WTC11 (cell line): ENCODE measurements around the gene DENND4B.

Source experiments
- CTCF ChIP-seq: fragments of 200-600 bp; IDR thresholded peaks from 2 replicates; pipeline ENCODE4 v1.8.0; 2022; ENCODE audit warnings: antibody characterized with exemption
- HMGXB4 ChIP-seq: sonication (generic); formaldehyde crosslinking; IDR thresholded peaks from 2 replicates; pipeline ENCODE4 v1.8.1; 2023; ENCODE audit warnings: mild to moderate bottlenecking, moderate library complexity, missing genetic modification reagents
- JUN ChIP-seq: sonication (generic); formaldehyde crosslinking; IDR thresholded peaks from 2 replicates; pipeline ENCODE4 v1.8.0; 2023; ENCODE audit warnings: mild to moderate bottlenecking, missing genetic modification reagents
- KAT7 ChIP-seq: sonication (generic); formaldehyde crosslinking; IDR thresholded peaks from 2 replicates; pipeline ENCODE4 v1.8.1; 2023; ENCODE audit warnings: missing genetic modification reagents, mild to moderate bottlenecking, borderline replicate concordance
- NFE2L1 ChIP-seq: sonication (generic); formaldehyde crosslinking; IDR thresholded peaks from 2 replicates; pipeline ENCODE4 v1.8.1; 2023; ENCODE audit warnings: missing genetic modification reagents
- NR2C2 ChIP-seq: sonication (generic); formaldehyde crosslinking; IDR thresholded peaks from 2 replicates; pipeline ENCODE4 v1.8.0; 2022; ENCODE audit warnings: mild to moderate bottlenecking, missing genetic modification reagents
- PRDM15 ChIP-seq: sonication (generic); formaldehyde crosslinking; IDR thresholded peaks from 2 replicates; pipeline ENCODE4 v1.8.0; 2022; ENCODE audit warnings: missing genetic modification reagents
- RELA ChIP-seq: sonication (generic); formaldehyde crosslinking; IDR thresholded peaks from 2 replicates; pipeline ENCODE4 v1.8.1; 2022; ENCODE audit warnings: missing genetic modification reagents, mild to moderate bottlenecking, borderline replicate concordance
- TP53 ChIP-seq: sonication (generic); formaldehyde crosslinking; IDR thresholded peaks from 2 replicates; pipeline ENCODE4 v1.8.1; 2023; ENCODE audit warnings: mild to moderate bottlenecking, missing genetic modification reagents
- ZNF281 ChIP-seq: sonication (generic); formaldehyde crosslinking; IDR thresholded peaks from 2 replicates; pipeline ENCODE4 v1.8.0; 2023; ENCODE audit warnings: mild to moderate bottlenecking, missing genetic modification reagents
- TF ChIP-seq, protein P1 (sequence below): sonication (generic); formaldehyde crosslinking; IDR thresholded peaks from 2 replicates; pipeline ENCODE4 v1.8.0; 2022; ENCODE audit warnings: mild to moderate bottlenecking, missing genetic modification reagents
- TF ChIP-seq, protein P2 (sequence below): sonication (generic); formaldehyde crosslinking; IDR thresholded peaks from 2 replicates; pipeline ENCODE4 v1.8.1; 2022; ENCODE audit warnings: low read depth, mild to moderate bottlenecking, moderate library complexity, missing genetic modification reagents, borderline replicate concordance
- TF ChIP-seq, protein P3 (sequence below): sonication (generic); formaldehyde crosslinking; IDR thresholded peaks from 2 replicates; pipeline ENCODE4 v1.8.1; 2023; ENCODE audit warnings: mild to moderate bottlenecking, missing genetic modification reagents, moderate library complexity

DNA sequence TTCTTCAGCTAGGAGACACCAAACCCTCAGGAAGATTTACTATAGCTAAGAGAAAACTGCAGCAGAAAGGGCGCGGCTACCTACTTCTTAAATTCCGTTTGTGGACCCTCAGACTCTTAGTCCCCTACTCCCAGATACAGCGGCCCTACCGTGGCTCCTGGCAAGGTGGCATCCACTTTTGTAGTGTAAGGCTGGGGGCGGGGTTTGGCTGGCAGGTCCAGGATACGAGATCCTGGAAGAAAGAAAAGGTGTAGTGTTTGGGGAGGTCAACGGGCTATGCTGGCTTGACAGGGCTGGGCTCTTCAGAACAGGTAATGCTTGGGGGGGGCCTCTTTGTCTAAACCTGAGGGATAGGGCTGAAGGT, 21.5 kb upstream of the DENND4B start:
- no peak for TF ChIP-seq CTCF
- no peak for TF ChIP-seq PRDM15
- TF ChIP-seq HMGXB4 (CRISPR knock-in tag): no peak
- no peak for TF ChIP-seq TP53 (CRISPR knock-in tag)
- TF ChIP-seq RELA: no peak
- TF ChIP-seq, protein P1, sequence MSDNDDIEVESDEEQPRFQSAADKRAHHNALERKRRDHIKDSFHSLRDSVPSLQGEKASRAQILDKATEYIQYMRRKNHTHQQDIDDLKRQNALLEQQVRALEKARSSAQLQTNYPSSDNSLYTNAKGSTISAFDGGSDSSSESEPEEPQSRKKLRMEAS (CRISPR knock-in tag): no peak
- TF ChIP-seq NFE2L1 (CRISPR knock-in tag): no peak
- TF ChIP-seq, protein P2, sequence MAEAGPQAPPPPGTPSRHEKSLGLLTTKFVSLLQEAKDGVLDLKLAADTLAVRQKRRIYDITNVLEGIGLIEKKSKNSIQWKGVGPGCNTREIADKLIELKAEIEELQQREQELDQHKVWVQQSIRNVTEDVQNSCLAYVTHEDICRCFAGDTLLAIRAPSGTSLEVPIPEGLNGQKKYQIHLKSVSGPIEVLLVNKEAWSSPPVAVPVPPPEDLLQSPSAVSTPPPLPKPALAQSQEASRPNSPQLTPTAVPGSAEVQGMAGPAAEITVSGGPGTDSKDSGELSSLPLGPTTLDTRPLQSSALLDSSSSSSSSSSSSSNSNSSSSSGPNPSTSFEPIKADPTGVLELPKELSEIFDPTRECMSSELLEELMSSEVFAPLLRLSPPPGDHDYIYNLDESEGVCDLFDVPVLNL (CRISPR knock-in tag): no peak
- no peak for TF ChIP-seq ZNF281 (CRISPR knock-in tag)
- no peak for TF ChIP-seq NR2C2 (CRISPR knock-in tag)
- no peak for TF ChIP-seq JUN (CRISPR knock-in tag)
- TF ChIP-seq, protein P3, sequence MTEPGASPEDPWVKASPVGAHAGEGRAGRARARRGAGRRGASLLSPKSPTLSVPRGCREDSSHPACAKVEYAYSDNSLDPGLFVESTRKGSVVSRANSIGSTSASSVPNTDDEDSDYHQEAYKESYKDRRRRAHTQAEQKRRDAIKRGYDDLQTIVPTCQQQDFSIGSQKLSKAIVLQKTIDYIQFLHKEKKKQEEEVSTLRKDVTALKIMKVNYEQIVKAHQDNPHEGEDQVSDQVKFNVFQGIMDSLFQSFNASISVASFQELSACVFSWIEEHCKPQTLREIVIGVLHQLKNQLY: no peak
- TF ChIP-seq KAT7 (CRISPR knock-in tag): no peak
